K562 (cell line): ENCODE data around the gene HOXD1. TPM values are rescaled to one million over a fixed set of nuclear protein-coding genes. Genes with fewer than 3 reads are reported as not detected.

ENCODE experiments used
- CCAR2 ChIP-seq: fragments of 200-400 bp; formaldehyde crosslinking; IDR thresholded peaks from 2 replicates; pipeline ENCODE4 v1.6.1; 2017; ENCODE audit warnings: mild to moderate bottlenecking, low read depth, low read length
- ETV5 ChIP-seq: sonication (generic); formaldehyde crosslinking; IDR thresholded peaks from 2 replicates; pipeline ENCODE4 v1.4.0; 2020; ENCODE audit warnings: low read depth, mild to moderate bottlenecking, missing genetic modification reagents
- HOXB6 ChIP-seq: fragments of 250-450 bp; sonication (Bioruptor Pico); IDR thresholded peaks from 2 replicates; pipeline ENCODE4 v1.5.1; 2022; ENCODE audit warnings: mild to moderate bottlenecking, borderline replicate concordance
- KDM1A ChIP-seq, 2 experiments: fragments of 450-650 bp; IDR thresholded peaks; 2 replicates each; pipeline ENCODE4 v1.6.1; 2016; ENCODE audit warnings: mild to moderate bottlenecking in 2 of 2
- MTA3 ChIP-seq: fragments of 450-650 bp; formaldehyde crosslinking; IDR thresholded peaks from 2 replicates; pipeline ENCODE4 v1.6.1; 2017; ENCODE audit warnings: mild to moderate bottlenecking, borderline replicate concordance
- PTRF ChIP-seq: fragments of 450-650 bp; IDR thresholded peaks from 2 replicates; pipeline ENCODE4 v1.6.1; 2016; ENCODE audit warnings: mild to moderate bottlenecking, missing genetic modification characterization, missing compliant biosample characterization
- PTTG1 ChIP-seq: fragments of 450-650 bp; IDR thresholded peaks from 2 replicates; pipeline ENCODE4 v1.6.1; 2016; ENCODE audit warnings: low read depth, mild to moderate bottlenecking, missing genetic modification characterization, missing compliant biosample characterization
- RBM34 ChIP-seq: fragments of 200-400 bp; formaldehyde crosslinking; IDR thresholded peaks from 2 replicates; pipeline ENCODE4 v1.6.1; 2018; ENCODE audit warnings: low read length, borderline replicate concordance; ENCODE audit not compliant: insufficient read depth
- SMARCA5 ChIP-seq: fragments of 450-650 bp; IDR thresholded peaks from 2 replicates; pipeline ENCODE4 v1.6.1; 2016
- SP2 ChIP-seq: IDR thresholded peaks from 2 replicates; pipeline ENCODE4 v1.6.1; 2011; ENCODE audit warnings: mild to moderate bottlenecking, low read depth, low read length, moderate library complexity; ENCODE audit not compliant: poor library complexity, severe bottlenecking; ENCODE audit errors: extremely low read depth
- SREBF2 ChIP-seq: sonication (generic); formaldehyde crosslinking; IDR thresholded peaks from 2 replicates; pipeline ENCODE4 v1.4.0; 2020; ENCODE audit warnings: mild to moderate bottlenecking, missing genetic modification reagents
- TCFL5 ChIP-seq: fragments of 250-450 bp; sonication (Bioruptor Pico); conservative IDR thresholded peaks from 2 replicates; pipeline ENCODE4 v1.6.1; 2021; ENCODE audit warnings: mild to moderate bottlenecking, moderate library complexity, matching md5 sums
- TGIF2 ChIP-seq: sonication (generic); formaldehyde crosslinking; IDR thresholded peaks from 2 replicates; pipeline ENCODE4 v1.8.1; 2022; ENCODE audit warnings: mild to moderate bottlenecking, missing genetic modification reagents, moderate library complexity
- TSC22D4 ChIP-seq: fragments of 450-650 bp; IDR thresholded peaks from 2 replicates; pipeline ENCODE4 v1.6.1; 2016; ENCODE audit warnings: missing genetic modification characterization, missing biosample characterization, control low read depth
- WHSC1 ChIP-seq: IDR thresholded peaks from one replicate; pipeline ENCODE4 v1.6.1; 2012; ENCODE audit warnings: low read length, control low read depth, inconsistent platforms
- ZNF165 ChIP-seq: fragments of 250-450 bp; sonication (Bioruptor Pico); IDR thresholded peaks from 2 replicates; pipeline ENCODE4 v1.4.0; 2020; ENCODE audit warnings: borderline replicate concordance
- polyA plus RNA-seq, 8 experiments: library from polyadenylated mRNA; depleted of rRNA in 4 of 8; stranded (reverse) in 5 of 8; unstranded in 3 of 8; fragments of >200 nt; fragmentation: Nextera tagmentation in 2 of 8; fragmentation: Illumina TruSeq in 1 of 8; extraction: Ambion mirVana in 2 of 8; extraction: Trizol in 1 of 8; gene quantifications; 2 replicates each; pipeline versions ENCODE4 v1.2.1 to v1.2.3, GENCODE V29; 2011 to 2014; ENCODE audit warnings: inconsistent platforms in 1 of 8, missing spikeins in 1 of 8
- total RNA-seq, 7 experiments: library from RNA; depleted of rRNA in 6 of 7; stranded (reverse); fragments of >200 nt in 6 of 7; fragmentation: Illumina TruSeq in 2 of 7; extraction: Trizol in 2 of 7; gene quantifications; 2 replicates each; pipeline versions ENCODE4 v1.2.1 to v1.2.3, GENCODE V29; 2011 to 2021; ENCODE audit warnings: low replicate concordance in 1 of 7
- TF ChIP-seq, protein P1 (sequence below), 3 experiments: fragments of 200-800 bp in 1 of 3; fragments of 250-450 bp in 1 of 3; fragments of 450-650 bp in 1 of 3; sonication (Bioruptor Pico) in 1 of 3; sonication (Bioruptor generic) in 1 of 3; formaldehyde crosslinking in 1 of 3; IDR thresholded peaks; 2 replicates each; pipeline versions ENCODE4 v1.6.1 to v1.8.0; 2016 to 2022; ENCODE audit warnings: mild to moderate bottlenecking in 2 of 3, missing genetic modification characterization in 2 of 3, missing compliant biosample characterization in 1 of 3, moderate library complexity in 1 of 3
- TF ChIP-seq, protein P2 (sequence below), 2 experiments: fragments of 450-650 bp; conservative IDR thresholded peaks; 2 replicates each; pipeline ENCODE4 v1.6.1; 2017; ENCODE audit warnings: mild to moderate bottlenecking in 2 of 2, moderate library complexity in 2 of 2
- TF ChIP-seq, protein P3 (sequence below): fragments of 450-650 bp; formaldehyde crosslinking; IDR thresholded peaks from 2 replicates; pipeline ENCODE4 v1.4.0; 2020; ENCODE audit warnings: mild to moderate bottlenecking, moderate library complexity

HOXD1 gene
- total and polyA plus RNA-seq, 9 of the 15 experiments (the other 6 are each of a cell fraction or from before 2014, with no cell fraction given): not detected

DNA sequence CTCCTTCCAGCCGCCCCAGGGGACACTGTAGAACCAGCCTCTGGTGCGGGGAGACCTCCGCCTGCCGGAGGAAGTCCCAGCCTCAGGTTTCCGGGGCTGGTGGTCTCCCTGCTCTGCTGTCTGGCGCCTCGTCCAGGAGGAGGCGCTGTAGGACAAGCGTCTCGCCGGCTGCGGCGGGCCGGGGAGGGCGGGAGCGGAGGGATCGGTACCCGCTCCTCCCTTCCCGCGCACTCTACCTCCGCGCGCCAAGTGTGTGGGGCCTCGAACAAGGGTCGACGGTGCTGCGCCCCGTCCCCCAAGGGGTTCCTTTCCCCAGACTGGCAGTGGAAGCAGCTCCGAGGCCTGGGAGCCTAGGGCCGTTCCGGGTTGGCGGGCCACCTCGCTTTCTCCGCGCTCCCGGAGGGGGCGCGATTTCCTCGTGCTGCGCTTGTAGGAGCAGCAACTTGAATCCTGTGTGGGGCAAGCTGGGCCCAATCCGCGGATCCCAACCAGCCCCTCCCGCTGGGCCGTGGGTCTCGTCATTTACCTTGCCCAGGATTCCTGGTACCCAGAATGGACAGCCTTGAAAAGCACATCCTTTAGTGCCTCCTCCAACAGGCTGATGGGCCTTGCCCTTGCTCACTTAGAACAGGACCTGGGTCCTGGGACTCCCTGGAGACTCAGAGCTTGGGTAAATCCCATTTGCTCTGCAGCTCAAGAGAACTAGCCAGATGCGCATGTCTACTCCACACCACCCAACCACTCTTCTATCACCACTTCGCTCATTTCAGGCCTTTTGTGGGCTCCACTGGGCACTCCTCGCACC is 47.8 kb upstream of the HOXD1 start (continued):
- TF ChIP-seq MTA3: peak; percentile 70; the same call in 1 of the 2 replicates
- no peak for TF ChIP-seq PTRF (tag)
- TF ChIP-seq, protein P1, sequence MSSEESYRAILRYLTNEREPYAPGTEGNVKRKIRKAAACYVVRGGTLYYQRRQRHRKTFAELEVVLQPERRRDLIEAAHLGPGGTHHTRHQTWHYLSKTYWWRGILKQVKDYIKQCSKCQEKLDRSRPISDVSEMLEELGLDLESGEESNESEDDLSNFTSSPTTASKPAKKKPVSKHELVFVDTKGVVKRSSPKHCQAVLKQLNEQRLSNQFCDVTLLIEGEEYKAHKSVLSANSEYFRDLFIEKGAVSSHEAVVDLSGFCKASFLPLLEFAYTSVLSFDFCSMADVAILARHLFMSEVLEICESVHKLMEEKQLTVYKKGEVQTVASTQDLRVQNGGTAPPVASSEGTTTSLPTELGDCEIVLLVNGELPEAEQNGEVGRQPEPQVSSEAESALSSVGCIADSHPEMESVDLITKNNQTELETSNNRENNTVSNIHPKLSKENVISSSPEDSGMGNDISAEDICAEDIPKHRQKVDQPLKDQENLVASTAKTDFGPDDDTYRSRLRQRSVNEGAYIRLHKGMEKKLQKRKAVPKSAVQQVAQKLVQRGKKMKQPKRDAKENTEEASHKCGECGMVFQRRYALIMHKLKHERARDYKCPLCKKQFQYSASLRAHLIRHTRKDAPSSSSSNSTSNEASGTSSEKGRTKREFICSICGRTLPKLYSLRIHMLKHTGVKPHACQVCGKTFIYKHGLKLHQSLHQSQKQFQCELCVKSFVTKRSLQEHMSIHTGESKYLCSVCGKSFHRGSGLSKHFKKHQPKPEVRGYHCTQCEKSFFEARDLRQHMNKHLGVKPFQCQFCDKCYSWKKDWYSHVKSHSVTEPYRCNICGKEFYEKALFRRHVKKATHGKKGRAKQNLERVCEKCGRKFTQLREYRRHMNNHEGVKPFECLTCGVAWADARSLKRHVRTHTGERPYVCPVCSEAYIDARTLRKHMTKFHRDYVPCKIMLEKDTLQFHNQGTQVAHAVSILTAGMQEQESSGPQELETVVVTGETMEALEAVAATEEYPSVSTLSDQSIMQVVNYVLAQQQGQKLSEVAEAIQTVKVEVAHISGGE (CRISPR knock-in tag; IDR thresholded peaks at IDR 0.05): no peak
- no peak for TF ChIP-seq HOXB6 (CRISPR knock-in tag)
- TF ChIP-seq TCFL5: no peak
- no peak for TF ChIP-seq SREBF2 (CRISPR knock-in tag)
- TF ChIP-seq, protein P2, sequence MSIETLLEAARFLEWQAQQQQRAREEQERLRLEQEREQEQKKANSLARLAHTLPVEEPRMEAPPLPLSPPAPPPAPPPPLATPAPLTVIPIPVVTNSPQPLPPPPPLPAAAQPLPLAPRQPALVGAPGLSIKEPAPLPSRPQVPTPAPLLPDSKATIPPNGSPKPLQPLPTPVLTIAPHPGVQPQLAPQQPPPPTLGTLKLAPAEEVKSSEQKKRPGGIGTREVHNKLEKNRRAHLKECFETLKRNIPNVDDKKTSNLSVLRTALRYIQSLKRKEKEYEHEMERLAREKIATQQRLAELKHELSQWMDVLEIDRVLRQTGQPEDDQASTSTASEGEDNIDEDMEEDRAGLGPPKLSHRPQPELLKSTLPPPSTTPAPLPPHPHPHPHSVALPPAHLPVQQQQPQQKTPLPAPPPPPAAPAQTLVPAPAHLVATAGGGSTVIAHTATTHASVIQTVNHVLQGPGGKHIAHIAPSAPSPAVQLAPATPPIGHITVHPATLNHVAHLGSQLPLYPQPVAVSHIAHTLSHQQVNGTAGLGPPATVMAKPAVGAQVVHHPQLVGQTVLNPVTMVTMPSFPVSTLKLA (conservative IDR thresholded peaks at IDR 0.05): no peak
- no peak for TF ChIP-seq TSC22D4 (tag)
- no peak for TF ChIP-seq KDM1A (IDR thresholded peaks at IDR 0.05)
- TF ChIP-seq CCAR2: no peak
- TF ChIP-seq WHSC1: no peak
- TF ChIP-seq SMARCA5: no peak
- TF ChIP-seq, protein P3, sequence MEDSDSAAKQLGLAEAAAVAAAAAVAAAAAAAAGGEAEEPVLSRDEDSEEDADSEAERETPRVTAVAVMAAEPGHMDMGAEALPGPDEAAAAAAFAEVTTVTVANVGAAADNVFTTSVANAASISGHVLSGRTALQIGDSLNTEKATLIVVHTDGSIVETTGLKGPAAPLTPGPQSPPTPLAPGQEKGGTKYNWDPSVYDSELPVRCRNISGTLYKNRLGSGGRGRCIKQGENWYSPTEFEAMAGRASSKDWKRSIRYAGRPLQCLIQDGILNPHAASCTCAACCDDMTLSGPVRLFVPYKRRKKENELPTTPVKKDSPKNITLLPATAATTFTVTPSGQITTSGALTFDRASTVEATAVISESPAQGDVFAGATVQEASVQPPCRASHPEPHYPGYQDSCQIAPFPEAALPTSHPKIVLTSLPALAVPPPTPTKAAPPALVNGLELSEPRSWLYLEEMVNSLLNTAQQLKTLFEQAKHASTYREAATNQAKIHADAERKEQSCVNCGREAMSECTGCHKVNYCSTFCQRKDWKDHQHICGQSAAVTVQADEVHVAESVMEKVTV (CRISPR knock-in tag): peak; percentile 94
- TF ChIP-seq ZNF165 (CRISPR knock-in tag): no peak
- TF ChIP-seq SP2: no peak
- no peak for TF ChIP-seq TGIF2 (CRISPR knock-in tag)
- no peak for TF ChIP-seq PTTG1 (tag)
- TF ChIP-seq ETV5 (CRISPR knock-in tag): no peak
- TF ChIP-seq RBM34: no peak
